ENCODE data around the gene PHF20. TPM values are rescaled to one million over a fixed set of nuclear protein-coding genes. Genes with fewer than 3 reads are reported as not detected.
A peak's percentile ranks its signal among the peaks of the same experiment; 100 is the strongest.

The PHF20 gene
- total and polyA plus RNA-seq, 2 of the 13 experiments (the other 11 are each of a cell fraction or from before 2014, with no cell fraction given): 22.8 to 34.1 TPM

DNA sequence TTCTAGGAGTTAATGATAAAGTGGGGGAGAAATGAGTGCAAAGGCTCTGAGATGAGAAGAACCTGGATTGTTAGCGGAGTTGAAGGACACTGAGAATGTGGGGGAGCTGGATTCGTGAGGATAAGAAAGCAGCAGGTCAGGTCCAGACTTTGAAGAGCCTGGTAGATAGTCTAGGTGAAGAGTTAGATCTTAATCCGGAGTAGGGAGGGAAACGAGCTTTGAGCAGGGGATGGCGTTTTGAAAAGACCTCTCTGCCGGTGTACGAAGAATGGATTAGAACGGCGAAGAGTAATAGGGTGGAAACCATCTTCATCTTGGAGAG is 487 bp upstream of the PHF20 start (continued):
- TF ChIP-seq, protein P1, sequence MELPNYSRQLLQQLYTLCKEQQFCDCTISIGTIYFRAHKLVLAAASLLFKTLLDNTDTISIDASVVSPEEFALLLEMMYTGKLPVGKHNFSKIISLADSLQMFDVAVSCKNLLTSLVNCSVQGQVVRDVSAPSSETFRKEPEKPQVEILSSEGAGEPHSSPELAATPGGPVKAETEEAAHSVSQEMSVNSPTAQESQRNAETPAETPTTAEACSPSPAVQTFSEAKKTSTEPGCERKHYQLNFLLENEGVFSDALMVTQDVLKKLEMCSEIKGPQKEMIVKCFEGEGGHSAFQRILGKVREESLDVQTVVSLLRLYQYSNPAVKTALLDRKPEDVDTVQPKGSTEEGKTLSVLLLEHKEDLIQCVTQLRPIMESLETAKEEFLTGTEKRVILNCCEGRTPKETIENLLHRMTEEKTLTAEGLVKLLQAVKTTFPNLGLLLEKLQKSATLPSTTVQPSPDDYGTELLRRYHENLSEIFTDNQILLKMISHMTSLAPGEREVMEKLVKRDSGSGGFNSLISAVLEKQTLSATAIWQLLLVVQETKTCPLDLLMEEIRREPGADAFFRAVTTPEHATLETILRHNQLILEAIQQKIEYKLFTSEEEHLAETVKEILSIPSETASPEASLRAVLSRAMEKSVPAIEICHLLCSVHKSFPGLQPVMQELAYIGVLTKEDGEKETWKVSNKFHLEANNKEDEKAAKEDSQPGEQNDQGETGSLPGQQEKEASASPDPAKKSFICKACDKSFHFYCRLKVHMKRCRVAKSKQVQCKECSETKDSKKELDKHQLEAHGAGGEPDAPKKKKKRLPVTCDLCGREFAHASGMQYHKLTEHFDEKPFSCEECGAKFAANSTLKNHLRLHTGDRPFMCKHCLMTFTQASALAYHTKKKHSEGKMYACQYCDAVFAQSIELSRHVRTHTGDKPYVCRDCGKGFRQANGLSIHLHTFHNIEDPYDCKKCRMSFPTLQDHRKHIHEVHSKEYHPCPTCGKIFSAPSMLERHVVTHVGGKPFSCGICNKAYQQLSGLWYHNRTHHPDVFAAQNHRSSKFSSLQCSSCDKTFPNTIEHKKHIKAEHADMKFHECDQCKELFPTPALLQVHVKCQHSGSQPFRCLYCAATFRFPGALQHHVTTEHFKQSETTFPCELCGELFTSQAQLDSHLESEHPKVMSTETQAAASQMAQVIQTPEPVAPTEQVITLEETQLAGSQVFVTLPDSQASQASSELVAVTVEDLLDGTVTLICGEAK (IDR thresholded peaks at IDR 0.05): peak; percentile 18
- TF ChIP-seq, protein P1 (CRISPR knock-in tag; IDR thresholded peaks at IDR 0.05): peak; percentile 39; the same call in 1 of the 2 replicates
- TF ChIP-seq U2AF2 (IDR thresholded peaks at IDR 0.05; ENCODE audit: low read depth, low read length) (no peak), IKZF1 (IDR thresholded peaks at IDR 0.05) (no peak), NFATC3 (CRISPR knock-in tag; IDR thresholded peaks at IDR 0.05) (no peak), CBX5 (CRISPR knock-in tag; IDR thresholded peaks at IDR 0.05; ENCODE audit: borderline replicate concordance) (no peak), MTA1 (CRISPR knock-in tag; IDR thresholded peaks at IDR 0.05; ENCODE audit: borderline replicate concordance) (no peak), YEATS2 (CRISPR knock-in tag; IDR thresholded peaks at IDR 0.05; ENCODE audit: borderline replicate concordance) (no peak), DRAP1 (CRISPR knock-in tag; IDR thresholded peaks at IDR 0.05) (no peak), ZKSCAN8 (CRISPR knock-in tag; IDR thresholded peaks at IDR 0.05; ENCODE audit: borderline replicate concordance) (no peak), ZNF512B (CRISPR knock-in tag; IDR thresholded peaks at IDR 0.05; ENCODE audit: borderline replicate concordance) (0 out of 2 replicates have a peak, but pooled peaks have one; percentile 20), SIX1 (CRISPR knock-in tag; IDR thresholded peaks at IDR 0.05; ENCODE audit: borderline replicate concordance) (no peak)
- TF ChIP-seq, protein P2, sequence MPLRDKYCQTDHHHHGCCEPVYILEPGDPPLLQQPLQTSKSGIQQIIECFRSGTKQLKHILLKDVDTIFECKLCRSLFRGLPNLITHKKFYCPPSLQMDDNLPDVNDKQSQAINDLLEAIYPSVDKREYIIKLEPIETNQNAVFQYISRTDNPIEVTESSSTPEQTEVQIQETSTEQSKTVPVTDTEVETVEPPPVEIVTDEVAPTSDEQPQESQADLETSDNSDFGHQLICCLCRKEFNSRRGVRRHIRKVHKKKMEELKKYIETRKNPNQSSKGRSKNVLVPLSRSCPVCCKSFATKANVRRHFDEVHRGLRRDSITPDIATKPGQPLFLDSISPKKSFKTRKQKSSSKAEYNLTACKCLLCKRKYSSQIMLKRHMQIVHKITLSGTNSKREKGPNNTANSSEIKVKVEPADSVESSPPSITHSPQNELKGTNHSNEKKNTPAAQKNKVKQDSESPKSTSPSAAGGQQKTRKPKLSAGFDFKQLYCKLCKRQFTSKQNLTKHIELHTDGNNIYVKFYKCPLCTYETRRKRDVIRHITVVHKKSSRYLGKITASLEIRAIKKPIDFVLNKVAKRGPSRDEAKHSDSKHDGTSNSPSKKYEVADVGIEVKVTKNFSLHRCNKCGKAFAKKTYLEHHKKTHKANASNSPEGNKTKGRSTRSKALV (CRISPR knock-in tag; IDR thresholded peaks at IDR 0.05): no peak
- TF ChIP-seq, protein P3, sequence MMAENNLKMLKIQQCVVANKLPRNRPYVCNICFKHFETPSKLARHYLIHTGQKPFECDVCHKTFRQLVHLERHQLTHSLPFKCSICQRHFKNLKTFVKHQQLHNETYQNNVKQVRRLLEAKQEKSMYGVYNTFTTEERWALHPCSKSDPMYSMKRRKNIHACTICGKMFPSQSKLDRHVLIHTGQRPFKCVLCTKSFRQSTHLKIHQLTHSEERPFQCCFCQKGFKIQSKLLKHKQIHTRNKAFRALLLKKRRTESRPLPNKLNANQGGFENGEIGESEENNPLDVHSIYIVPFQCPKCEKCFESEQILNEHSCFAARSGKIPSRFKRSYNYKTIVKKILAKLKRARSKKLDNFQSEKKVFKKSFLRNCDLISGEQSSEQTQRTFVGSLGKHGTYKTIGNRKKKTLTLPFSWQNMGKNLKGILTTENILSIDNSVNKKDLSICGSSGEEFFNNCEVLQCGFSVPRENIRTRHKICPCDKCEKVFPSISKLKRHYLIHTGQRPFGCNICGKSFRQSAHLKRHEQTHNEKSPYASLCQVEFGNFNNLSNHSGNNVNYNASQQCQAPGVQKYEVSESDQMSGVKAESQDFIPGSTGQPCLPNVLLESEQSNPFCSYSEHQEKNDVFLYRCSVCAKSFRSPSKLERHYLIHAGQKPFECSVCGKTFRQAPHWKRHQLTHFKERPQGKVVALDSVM (CRISPR knock-in tag; IDR thresholded peaks at IDR 0.05): no peak
